ENCODE results near the gene DONSON. TPM values are rescaled to one million over a fixed set of nuclear protein-coding genes. Genes with fewer than 3 reads are reported as not detected.

The DONSON gene
- total RNA-seq, 1 experiment from 2014 or later = 35.3 TPM

- Mint-ChIP-seq H3K27ac (peak overlapping the region; percentile 95 to 100 (median 100)), H3K27me3 (ENCODE audit: low read depth) (no peaks in the 10 kb centered on the region), H3K36me3 (ENCODE audit: insufficient read depth in 1 of 3, low read depth in 3 of 3) (peaks cover 31 to 62% (median 45%) of the 10 kb centered on the region in 3 experiments), H3K9me3 (no peaks in the 10 kb centered on the region; a peak in 2 of 5 replicates), H3K4me3 (peak overlapping the region; percentile 97 to 99), H3K4me1 (peaks cover 24 to 27% of the 10 kb centered on the region in 2 experiments)
- no peak for TF ChIP-seq CTCF (conservative IDR thresholded peaks at IDR 0.05)
- H2BK120ac ChIP-seq (ENCODE audit: low read depth, low read length, poor library complexity, severe bottlenecking) = no peak overlapping the region
- H4K91ac ChIP-seq (ENCODE audit: insufficient read length, low read depth, low read length) = no peak overlapping the region
- no peak overlapping the region for H2BK12ac ChIP-seq (ENCODE audit: insufficient read length, low read depth, low read length)
- DNase-seq = no peak
- H3K4ac ChIP-seq (ENCODE audit: low read depth, low read length) = no peak overlapping the region
- H3K79me1 ChIP-seq (ENCODE audit: insufficient read depth, low read depth, low read length, poor library complexity, severe bottlenecking) = peaks cover 5% of the 10 kb centered on the region
- no peak overlapping the region for H3K23ac ChIP-seq (ENCODE audit: insufficient read length, low read depth, low read length)
- H2AFZ ChIP-seq (ENCODE audit: low read length) = no peak overlapping the region
- H4K8ac ChIP-seq (replicated peaks; ENCODE audit: insufficient read length, low read depth, low read length) = no peak overlapping the region
- no peak overlapping the region for H4K5ac ChIP-seq (ENCODE audit: insufficient read length, low read depth, low read length)
- H3K79me2 ChIP-seq (ENCODE audit: insufficient read depth, low read length) = peaks cover 40% of the 10 kb centered on the region
- no peak overlapping the region for H2BK15ac ChIP-seq (ENCODE audit: low read depth, low read length)
- H3K9me3 ChIP-seq (ENCODE audit: control insufficient read depth, low read depth, low read length) = no peaks in the 10 kb centered on the region
- WGBS (ENCODE audit: extremely low coverage, insufficient read length, low lambda C conversion rate) = no CpG with 5 or more reads among the region's 19 CpGs
- no peaks in the 10 kb centered on the region for H4K20me1 ChIP-seq (ENCODE audit: control insufficient read depth, insufficient read depth, insufficient read length)
- no peak overlapping the region for H2BK5ac ChIP-seq (ENCODE audit: insufficient read length, low read length)
- H3K4me2 ChIP-seq (ENCODE audit: insufficient read depth, insufficient read length, low read length) = peak overlapping the region; percentile 50
- H3T11ph ChIP-seq (ENCODE audit: low read length) = no peak overlapping the region
- no peaks in the 10 kb centered on the region for H3K4me1 ChIP-seq (ENCODE audit: insufficient read depth, low read length)
- peak overlapping the region; percentile 98 for H3K27ac ChIP-seq (ENCODE audit: insufficient read length, low read depth, low read length)
- H3K9ac ChIP-seq (ENCODE audit: extremely low read depth, insufficient read length, low read length) = peak overlapping the region; percentile 81
- peak overlapping the region; percentile 56 for H3K18ac ChIP-seq (ENCODE audit: insufficient read length, low read depth, low read length)
- no peak overlapping the region for H2BK20ac ChIP-seq (ENCODE audit: low read depth, low read length, poor library complexity, severe bottlenecking)
- H2AK5ac ChIP-seq (ENCODE audit: insufficient read length, low read length) = no peak overlapping the region
- no peak overlapping the region for H3K56ac ChIP-seq (ENCODE audit: insufficient read length, low read depth, low read length)
- no peaks in the 10 kb centered on the region for H3K23me2 ChIP-seq (ENCODE audit: insufficient read length, low read depth, low read length, poor library complexity, severe bottlenecking)
- peak overlapping the region; percentile 0; the same call in 1 of the 2 replicates for H3K14ac ChIP-seq (ENCODE audit: insufficient read depth, low read length)
- no peaks in the 10 kb centered on the region for H3K27me3 ChIP-seq (ENCODE audit: insufficient read depth, low read length)
Measured at GRCh38 chr21:33541105-33541711, 47.3 kb downstream of the DONSON start.

Data from H9 (cell line).